DMS53 treated with DMSO at 0.1 percent for 48 hours (cell line): ENCODE measurements around the gene SYCE1L.
"Not testable (repeated sequence)": the region's sequence is repeated elsewhere in the genome, so short reads cannot be mapped to it uniquely, and the experiment has no call there.

Experiments
- DNase-seq: peaks from one replicate; lab custom pipeline; 2025; ENCODE audit not compliant: unreplicated experiment; lab: John Stamatoyannopoulos, UW

The SYCE1L gene

GRCh38 chr16:77197747-77198146 lies 1.5 kb upstream of the SYCE1L start:
- DNase-seq, result no peak

GRCh38 chr16:77206533-77206932 lies 7.3 kb downstream of the SYCE1L start:
- no peak for DNase-seq

GRCh38 chr16:77207030-77207429 lies 7.8 kb downstream of the SYCE1L start:
- DNase-seq, result no peak

DNA sequence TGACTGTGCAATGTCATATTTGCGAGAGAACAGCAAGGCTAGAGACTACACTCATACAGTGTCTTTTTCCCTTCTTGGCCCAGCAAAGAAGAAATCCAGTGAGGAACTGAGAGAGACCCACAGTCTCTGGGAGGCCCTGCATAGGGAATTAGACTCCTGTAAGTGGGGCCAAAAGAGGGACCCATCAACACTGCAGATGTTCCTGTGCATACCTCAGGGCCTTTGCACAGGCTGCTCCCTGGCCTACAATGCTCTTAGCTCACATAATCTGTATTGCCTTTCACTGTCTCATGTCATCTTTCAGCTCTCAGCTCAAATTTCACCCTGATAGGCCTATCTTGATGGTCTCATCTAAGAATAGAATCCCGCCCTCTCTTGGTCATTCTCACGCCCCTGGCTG lies 9.2 kb downstream of the SYCE1L start:
- no peak for DNase-seq

- peak; percentile 67 for DNase-seq
Observed at GRCh38 chr16:77211880-77212740, 12.9 kb downstream of the SYCE1L start.

DNA sequence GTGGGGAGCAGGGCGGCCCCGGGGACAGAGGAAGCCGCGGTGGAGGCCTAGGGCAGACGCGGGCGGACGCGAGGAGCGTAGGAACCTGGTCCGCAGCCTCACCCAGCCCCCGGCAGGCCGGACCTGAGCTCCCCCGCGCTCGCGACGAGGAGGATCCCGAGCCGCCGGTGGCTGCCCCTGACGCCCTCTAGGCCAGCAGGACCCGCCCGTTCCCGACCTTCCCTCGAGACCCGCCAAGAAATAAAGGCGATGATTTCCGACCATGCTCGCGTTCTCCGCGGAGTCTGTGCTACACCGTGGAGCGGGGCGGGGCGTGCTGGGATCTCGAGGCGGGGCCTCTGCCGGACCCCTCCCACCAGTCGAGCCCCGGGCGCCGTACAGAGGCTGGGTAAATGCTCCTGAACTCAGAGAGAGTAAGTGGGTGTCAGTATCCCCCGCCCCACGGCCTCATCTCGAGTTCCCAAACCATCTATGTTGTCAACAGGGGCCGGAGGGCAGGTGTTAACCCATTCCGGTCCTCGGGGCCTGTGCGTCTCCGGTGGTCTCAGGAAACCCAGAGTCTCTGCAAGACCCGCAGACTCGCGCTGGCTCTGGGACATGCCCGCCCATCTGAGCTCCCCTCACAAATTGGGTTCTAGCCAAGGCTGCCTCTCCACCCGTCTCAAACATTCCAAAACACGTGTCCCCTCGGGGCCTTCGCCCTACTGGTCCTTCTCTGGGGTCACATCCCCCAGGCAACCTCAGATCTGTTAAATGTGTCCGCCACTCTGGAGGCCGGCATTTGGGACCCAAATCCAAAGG lies 13.7 kb downstream of the SYCE1L start:
- DNase-seq, result peak; percentile 25

DNA sequence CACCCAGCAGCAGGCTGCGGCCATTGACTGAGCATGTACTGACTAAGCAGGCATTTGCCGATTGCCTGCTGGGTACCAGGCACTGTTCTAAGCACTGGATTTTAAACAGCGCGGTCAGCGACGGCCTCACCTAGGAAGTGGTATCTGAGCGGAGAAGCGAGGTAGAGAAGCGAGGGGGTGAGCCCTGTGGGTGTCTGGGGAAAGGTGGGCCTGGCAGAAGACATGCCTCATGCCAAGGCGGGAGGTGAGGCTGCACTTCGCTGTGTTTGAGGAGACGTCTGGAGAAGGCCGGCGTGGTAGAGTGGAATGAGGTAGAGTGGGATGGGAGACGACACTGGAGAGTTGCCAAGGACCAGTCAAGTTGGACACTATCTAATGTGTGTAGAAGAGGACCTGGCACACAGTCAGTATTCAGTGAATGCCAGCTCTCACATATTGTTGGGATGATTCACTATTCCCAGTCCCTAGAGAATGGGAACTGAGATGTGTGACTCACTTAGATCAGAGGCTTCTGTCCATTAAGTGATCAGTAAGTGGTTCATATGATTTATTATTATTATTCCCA lies 14.4 kb downstream of the SYCE1L start:
- DNase-seq, result no peak

DNA sequence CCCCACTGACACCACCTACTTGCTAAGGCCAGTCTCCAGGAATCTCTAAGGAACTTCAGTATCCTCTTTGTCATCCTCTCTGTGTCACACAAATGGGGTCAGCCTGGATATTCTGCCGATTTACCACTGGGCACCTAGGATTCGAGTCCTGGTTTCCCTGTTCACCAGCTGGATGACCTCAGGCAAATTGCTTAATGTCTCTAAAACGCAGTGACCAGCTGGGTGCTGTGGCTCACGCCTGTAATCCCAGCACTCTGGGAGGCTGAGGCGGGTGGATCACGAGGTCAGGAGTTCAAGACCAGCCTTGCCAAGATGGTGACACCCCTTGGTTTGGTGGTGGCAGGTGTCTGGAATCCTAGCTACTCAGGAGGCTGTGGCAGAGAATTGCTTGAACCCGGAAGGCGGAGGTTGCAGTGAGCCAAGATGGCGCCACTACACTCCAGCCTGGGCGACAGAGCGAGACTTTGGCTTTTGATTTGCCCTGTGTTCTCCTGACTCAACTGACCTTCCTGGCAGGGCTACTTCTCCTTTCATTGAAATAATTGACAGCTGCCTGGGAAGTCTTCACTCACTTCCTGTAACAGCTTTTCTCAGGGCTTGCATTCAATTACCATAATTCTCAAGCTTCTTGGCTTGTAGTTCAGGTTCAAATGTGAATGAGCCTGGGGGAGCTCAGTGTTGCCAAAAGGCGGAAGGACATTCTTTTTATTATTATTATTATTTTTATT lies 15.4 kb downstream of the SYCE1L start:
- no peak for DNase-seq

GRCh38 chr16:77219437-77219836 lies 20.2 kb downstream of the SYCE1L start:
- DNase-seq, result no peak

GRCh38 chr16:77220427-77220826 lies 21.2 kb downstream of the SYCE1L start:
- no peak for DNase-seq

DNA sequence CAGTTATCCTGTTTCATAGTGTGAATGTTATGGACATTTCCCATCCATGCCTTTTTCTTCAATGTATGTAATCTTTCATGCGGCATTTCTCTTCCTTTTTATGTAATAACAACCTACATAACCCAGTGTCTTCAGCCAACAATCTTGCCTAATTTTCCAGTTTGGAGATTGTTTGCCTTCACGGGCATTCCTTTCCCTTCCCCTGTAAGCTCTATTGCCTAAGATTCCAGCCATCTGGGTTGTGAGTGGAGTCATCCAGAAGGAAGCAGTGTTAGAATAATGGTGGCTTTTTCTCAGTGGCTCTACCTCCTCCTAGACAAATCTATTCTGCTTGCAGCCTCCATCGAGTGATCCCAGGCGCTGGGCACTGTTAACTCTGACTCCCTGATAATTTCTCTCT lies 22.3 kb downstream of the SYCE1L start:
- no peak for DNase-seq

DNA sequence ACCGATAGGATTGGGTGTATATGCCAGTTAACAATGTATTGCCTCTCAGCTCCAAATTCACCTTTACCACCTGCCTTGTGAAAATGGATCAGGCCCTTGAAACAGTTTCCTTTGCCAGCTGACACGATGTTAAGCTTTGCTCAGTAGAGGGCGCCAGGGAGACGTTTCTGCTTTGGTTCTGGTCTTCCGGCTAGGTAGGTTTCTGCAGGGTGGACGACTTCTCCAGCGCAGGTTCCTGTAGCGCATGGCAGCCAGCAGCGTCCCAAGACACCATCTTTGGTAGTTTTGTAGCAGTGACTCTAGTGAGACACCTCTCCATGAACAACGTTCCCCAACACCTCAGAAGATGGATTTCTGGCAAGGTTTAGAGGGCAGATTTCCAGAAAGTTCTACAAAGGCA lies 24.0 kb downstream of the SYCE1L start:
- no peak for DNase-seq

GRCh38 chr16:77225182-77225581 lies 26.0 kb downstream of the SYCE1L start:
- no peak for DNase-seq

DNA sequence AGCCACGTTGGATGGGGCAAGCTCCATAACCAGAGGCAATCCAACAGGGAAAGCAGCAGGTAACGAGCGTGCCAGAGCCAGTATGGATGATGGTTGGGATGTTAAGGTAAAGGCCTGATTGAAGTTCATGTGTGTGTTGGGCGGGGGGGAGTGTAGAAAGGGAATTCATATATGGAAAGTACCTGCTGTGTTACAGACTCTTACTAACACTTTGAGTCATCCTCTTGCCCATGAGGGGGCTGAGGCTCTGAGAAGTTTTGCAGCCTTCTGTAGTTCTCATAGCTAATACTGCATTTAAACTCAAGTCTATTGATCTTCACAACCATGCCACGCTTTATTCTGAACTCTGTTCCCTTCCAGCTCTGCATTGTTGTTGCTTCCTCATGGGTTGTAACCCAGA lies 28.5 kb downstream of the SYCE1L start:
- no peak for DNase-seq

DNA sequence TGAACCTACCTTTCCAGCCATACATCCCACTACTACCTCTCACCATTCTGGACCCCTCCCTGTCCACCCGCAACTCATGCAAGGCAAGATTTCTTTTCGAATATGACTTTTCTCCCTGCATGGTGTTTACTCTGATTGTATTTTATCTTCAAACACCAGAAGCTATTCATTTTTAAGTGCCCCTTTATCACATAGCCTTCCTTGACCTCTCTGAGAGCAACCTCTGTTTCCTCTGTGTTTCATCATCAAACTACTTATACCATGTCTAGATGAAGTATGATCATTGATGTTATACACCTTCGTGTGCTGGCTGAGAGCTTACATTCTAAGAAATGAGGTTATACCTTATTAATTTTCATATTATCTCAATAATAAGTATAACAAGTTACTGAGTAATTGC lies 31.8 kb downstream of the SYCE1L start:
- DNase-seq, result no peak

GRCh38 chr16:77233799-77234519 lies 34.8 kb downstream of the SYCE1L start:
- no peak for DNase-seq

DNA sequence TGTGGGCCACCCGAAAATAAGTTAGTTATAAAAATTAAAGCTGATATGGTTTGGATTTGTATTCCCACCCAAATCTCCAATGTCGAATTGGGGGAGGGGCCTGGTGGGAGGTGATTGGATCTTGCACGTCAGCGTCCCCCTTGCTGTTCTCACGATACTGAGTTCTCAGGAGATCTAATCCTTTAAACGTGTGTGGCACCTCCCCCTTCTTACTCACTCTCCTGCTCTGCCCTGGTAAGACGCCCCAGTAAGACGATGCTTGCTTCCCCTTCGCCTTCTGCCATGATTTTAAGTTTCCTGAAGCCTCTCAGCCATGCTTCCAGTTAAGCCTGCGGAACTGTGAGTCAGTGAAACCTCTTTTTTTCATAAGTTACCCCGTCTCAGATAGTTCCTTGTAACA lies 35.4 kb downstream of the SYCE1L start:
- no peak for DNase-seq

DNA sequence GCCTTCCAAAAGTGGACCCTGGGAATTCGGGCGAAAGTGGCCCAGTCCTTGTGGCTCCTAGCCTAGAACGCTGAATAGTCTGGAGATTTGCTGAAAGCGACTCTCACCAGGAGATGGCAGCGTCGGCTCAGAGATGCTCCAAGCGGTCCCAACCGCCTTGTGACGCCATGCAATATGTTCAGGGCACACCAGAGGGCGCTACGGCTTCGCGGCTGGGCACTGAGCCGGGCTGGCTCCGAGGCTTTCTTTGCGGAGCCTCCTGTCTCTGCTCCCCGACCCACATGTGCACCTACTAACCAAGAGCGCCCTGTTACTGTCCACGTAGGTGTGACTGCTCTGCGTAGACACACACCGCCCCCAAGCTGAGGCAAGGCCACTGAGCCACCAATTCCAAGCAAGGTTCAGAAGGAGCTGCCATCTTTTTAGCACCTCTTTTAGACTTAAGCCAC lies 36.9 kb downstream of the SYCE1L start:
- peak; percentile 69 for DNase-seq

GRCh38 chr16:77238593-77238992 lies 39.4 kb downstream of the SYCE1L start:
- peak; percentile 58 for DNase-seq

GRCh38 chr16:77242471-77242870 lies 43.3 kb downstream of the SYCE1L start:
- DNase-seq, result not testable (repeated sequence)
